ENCODE results near the gene CDK5RAP2.

- TF ChIP-seq CTCF (IDR thresholded peaks at IDR 0.05 in 4 of 5, conservative IDR thresholded peaks at IDR 0.05 in 1 of 5) (no peak), POLR2A (IDR thresholded peaks at IDR 0.05) (no peak)
Measured at GRCh38 chr9:120484162-120484561, 95.8 kb downstream of the CDK5RAP2 start.
